GM19351 (cell line): ENCODE measurements around the gene USP33.
"Not testable (repeated sequence)": the region's sequence is repeated elsewhere in the genome, so short reads cannot be mapped to it uniquely, and the experiment has no call there.

ENCODE experiments used
- ATAC-seq: cut with Tn5 transposase; IDR thresholded peaks from one replicate; pipeline ENCODE4 v1.9.1; 2021; ENCODE audit warnings: mild to moderate bottlenecking, moderate library complexity; ENCODE audit not compliant: unreplicated experiment

Gene USP33

GRCh38 chr1:77673030-77673429, 86.6 kb downstream of the USP33 start:
- ATAC-seq = no peak

GRCh38 chr1:77672374-77672773, 87.3 kb downstream of the USP33 start:
- ATAC-seq = peak; percentile 40

- no peak for ATAC-seq
These were observed 87.8 kb downstream of the USP33 start for GRCh38 chr1:77671836-77672235.

GRCh38 chr1:77670330-77670729, 89.3 kb downstream of the USP33 start:
- no peak for ATAC-seq

GRCh38 chr1:77668924-77669449, 90.7 kb downstream of the USP33 start:
- ATAC-seq = no peak

GRCh38 chr1:77664939-77665516, 94.6 kb downstream of the USP33 start:
- ATAC-seq = no peak

- ATAC-seq = no peak
These were observed 98.0 kb downstream of the USP33 start for GRCh38 chr1:77661696-77662095.

GRCh38 chr1:77659879-77660593, 99.6 kb downstream of the USP33 start:
- ATAC-seq = no peak

- ATAC-seq = no peak
These were observed 101.4 kb downstream of the USP33 start for GRCh38 chr1:77658271-77658670.

GRCh38 chr1:77655431-77655974, 104.1 kb downstream of the USP33 start:
- no peak for ATAC-seq

GRCh38 chr1:77652970-77653516, 106.6 kb downstream of the USP33 start:
- ATAC-seq = no peak

GRCh38 chr1:77652268-77652667, 107.4 kb downstream of the USP33 start:
- ATAC-seq = no peak

- ATAC-seq = no peak
These were observed 110.5 kb downstream of the USP33 start for GRCh38 chr1:77649127-77649526.

GRCh38 chr1:77646224-77646623, 113.4 kb downstream of the USP33 start:
- ATAC-seq = not testable (repeated sequence)
